ENCODE measurements around the gene MAN2A1. TPM values are rescaled to one million over a fixed set of nuclear protein-coding genes. Genes with fewer than 3 reads are reported as not detected.

The MAN2A1 gene
- total and polyA plus RNA-seq, 2 experiments from 2014 or later, result 32.5 to 129 TPM

- H4K20me1 ChIP-seq (replicated peaks; ENCODE audit: insufficient read depth), result no peaks in the 10 kb centered on the region
- Mint-ChIP-seq H3K36me3 (ENCODE audit: low read depth) (peaks cover 55% of the 10 kb centered on the region), H3K27ac (no peak overlapping the region), H3K4me3 (no peak overlapping the region), H3K4me1 (no peaks in the 10 kb centered on the region), H3K27me3 (ENCODE audit: insufficient read depth, low read depth, poor library complexity) (no peaks in the 10 kb centered on the region), H3K9me3 (no peaks in the 10 kb centered on the region)
- DNase-seq (ENCODE audit: low spot score) (no peak), ATAC-seq (no peak)
- H3K4me3 ChIP-seq, result no peak overlapping the region
- no peak overlapping the region for H2AFZ ChIP-seq
- H3K79me2 ChIP-seq (replicated peaks; ENCODE audit: insufficient read depth), result no peaks in the 10 kb centered on the region
- no peaks in the 10 kb centered on the region for H3F3A ChIP-seq (replicated peaks; ENCODE audit: low read depth)
- H3K36me3 ChIP-seq (ENCODE audit: insufficient read depth), result peaks cover 15% of the 10 kb centered on the region
- no peaks in the 10 kb centered on the region; the same call in 1 of the 2 replicates for H3K9me2 ChIP-seq (ENCODE audit: insufficient read depth)
- H3K4me2 ChIP-seq, result no peak overlapping the region
- H3K27ac ChIP-seq (ENCODE audit: low read depth), result no peak overlapping the region
- H3K27me3 ChIP-seq (ENCODE audit: insufficient read depth), result no peaks in the 10 kb centered on the region
- TF ChIP-seq ZNF462 (CRISPR knock-in tag; IDR thresholded peaks at IDR 0.05) (no peak), ZNF114 (CRISPR knock-in tag; IDR thresholded peaks at IDR 0.05) (no peak), CTCF (conservative IDR thresholded peaks at IDR 0.05; ENCODE audit: low read depth in 2 of 2) (no peak), JUNB (IDR thresholded peaks at IDR 0.05; ENCODE audit: unreplicated experiment) (no peak), ETS1 (IDR thresholded peaks at IDR 0.05) (no peak), STAT1 (IDR thresholded peaks at IDR 0.05; ENCODE audit: unreplicated experiment) (no peak), REST (IDR thresholded peaks at IDR 0.05; ENCODE audit: unreplicated experiment) (no peak), ZNF331 (CRISPR knock-in tag; IDR thresholded peaks at IDR 0.05; ENCODE audit: low read depth) (no peak), NANOG (IDR thresholded peaks at IDR 0.05; ENCODE audit: borderline replicate concordance) (no peak), EZH2 (IDR thresholded peaks at IDR 0.05; ENCODE audit: low read depth, unreplicated experiment) (no peak), CREB1 (CRISPR knock-in tag; IDR thresholded peaks at IDR 0.05; ENCODE audit: low read depth) (no peak), POLR2AphosphoS5 (IDR thresholded peaks at IDR 0.05; ENCODE audit: low read depth) (no peak)
- no peaks in the 10 kb centered on the region for H3K4me1 ChIP-seq (ENCODE audit: insufficient read depth)
These were observed 135.7 kb downstream of the MAN2A1 start for GRCh38 chr5:109825450-109825849.
